Measurements from ENCODE around the gene ALB. TPM values are rescaled to one million over a fixed set of nuclear protein-coding genes. Genes with fewer than 3 reads are reported as not detected.

Gene ALB
- total and polyA plus RNA-seq, 2 donors (not counting 1 experiment from before 2014, with no cell fraction given): 0.03 TPM; not detected in 1

DNA sequence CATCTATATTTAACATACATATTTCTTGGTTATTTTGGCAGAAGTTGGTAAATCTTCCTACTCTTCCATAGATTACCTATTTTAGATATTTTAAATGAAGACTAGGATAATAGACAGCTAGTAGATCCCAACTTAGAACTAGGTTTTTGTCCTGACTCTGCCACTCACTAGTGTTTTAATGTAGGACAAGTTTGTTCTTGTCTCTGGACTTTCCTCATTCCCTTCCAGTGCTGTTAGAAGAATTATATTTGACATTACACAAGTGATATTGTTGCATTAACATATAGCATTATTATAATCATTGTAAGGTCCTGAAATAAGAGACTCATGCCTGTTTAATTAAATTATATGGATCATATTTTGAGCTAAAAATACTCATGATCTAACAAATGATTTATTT lies 24.1 kb upstream of the ALB start:
- H2AFZ ChIP-seq (ENCODE audit: low read length): no peak overlapping the region
- H3K4me3 ChIP-seq (replicated peaks in 1 of 4; ENCODE audit: control extremely low read depth in 1 of 4, insufficient read depth in 1 of 4, low read depth in 3 of 4, low read length in 4 of 4): no peak overlapping the region
- H3K9me3 ChIP-seq (ENCODE audit: control insufficient read depth, insufficient read depth, low read depth, low read length): no peaks in the 10 kb centered on the region
- no peaks in the 10 kb centered on the region for H3K79me2 ChIP-seq (ENCODE audit: control insufficient read depth, insufficient read depth, low read length)
- no peaks in the 10 kb centered on the region for H3K36me3 ChIP-seq (ENCODE audit: control insufficient read depth, insufficient read depth, low read length)
- H3K27ac ChIP-seq (ENCODE audit: insufficient read depth, low read length): no peak overlapping the region
- TF ChIP-seq EZH2 (IDR thresholded peaks at IDR 0.05; ENCODE audit: low read length, missing control alignments): no peak
- TF ChIP-seq, protein P1, sequence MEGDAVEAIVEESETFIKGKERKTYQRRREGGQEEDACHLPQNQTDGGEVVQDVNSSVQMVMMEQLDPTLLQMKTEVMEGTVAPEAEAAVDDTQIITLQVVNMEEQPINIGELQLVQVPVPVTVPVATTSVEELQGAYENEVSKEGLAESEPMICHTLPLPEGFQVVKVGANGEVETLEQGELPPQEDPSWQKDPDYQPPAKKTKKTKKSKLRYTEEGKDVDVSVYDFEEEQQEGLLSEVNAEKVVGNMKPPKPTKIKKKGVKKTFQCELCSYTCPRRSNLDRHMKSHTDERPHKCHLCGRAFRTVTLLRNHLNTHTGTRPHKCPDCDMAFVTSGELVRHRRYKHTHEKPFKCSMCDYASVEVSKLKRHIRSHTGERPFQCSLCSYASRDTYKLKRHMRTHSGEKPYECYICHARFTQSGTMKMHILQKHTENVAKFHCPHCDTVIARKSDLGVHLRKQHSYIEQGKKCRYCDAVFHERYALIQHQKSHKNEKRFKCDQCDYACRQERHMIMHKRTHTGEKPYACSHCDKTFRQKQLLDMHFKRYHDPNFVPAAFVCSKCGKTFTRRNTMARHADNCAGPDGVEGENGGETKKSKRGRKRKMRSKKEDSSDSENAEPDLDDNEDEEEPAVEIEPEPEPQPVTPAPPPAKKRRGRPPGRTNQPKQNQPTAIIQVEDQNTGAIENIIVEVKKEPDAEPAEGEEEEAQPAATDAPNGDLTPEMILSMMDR (conservative IDR thresholded peaks at IDR 0.05 in 1 of 2, IDR thresholded peaks at IDR 0.05 in 1 of 2; ENCODE audit: low read depth in 1 of 2, low read length in 2 of 2): no peak
- no peaks in the 10 kb centered on the region for H3K4me1 ChIP-seq (ENCODE audit: control insufficient read depth, extremely low read depth, insufficient read depth, low read length)
- H4K20me1 ChIP-seq (ENCODE audit: control insufficient read depth, extremely low read depth, insufficient read depth, low read length): no peaks in the 10 kb centered on the region
- peaks cover 2% of the 10 kb centered on the region for H3K27me3 ChIP-seq (ENCODE audit: control insufficient read depth, insufficient read depth, low read length)
- H3K4me2 ChIP-seq (ENCODE audit: extremely low read depth, insufficient read depth, low read length): no peak overlapping the region
- no peak overlapping the region for H3K9ac ChIP-seq (ENCODE audit: insufficient read depth, low read length)
- no peak for DNase-seq (ENCODE audit: low read depth in 2 of 2)

DNA sequence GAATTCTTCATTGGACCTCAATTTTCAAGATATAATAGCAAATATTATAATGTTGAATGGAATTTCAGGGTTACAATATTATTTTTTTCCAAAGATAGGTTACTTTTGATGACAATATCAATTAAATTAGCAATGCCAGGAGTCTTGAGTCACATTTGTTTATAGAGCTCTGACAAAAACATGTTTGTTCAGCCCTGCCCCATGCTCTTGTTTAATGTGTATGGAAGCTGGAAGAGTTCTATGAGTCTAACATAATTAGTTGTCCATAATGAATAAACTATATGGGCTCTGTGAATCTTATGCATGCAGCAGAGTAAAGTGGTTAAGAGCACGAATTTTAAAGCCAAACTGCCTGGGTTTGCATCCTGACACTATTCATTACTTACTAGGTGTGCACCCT lies 22.9 kb upstream of the ALB start:
- Histone ChIP-seq H2AFZ (ENCODE audit: low read length) (no peak overlapping the region), H3K36me3 (ENCODE audit: control insufficient read depth, insufficient read depth, low read length) (no peaks in the 10 kb centered on the region), H3K79me2 (ENCODE audit: control insufficient read depth, insufficient read depth, low read length) (no peaks in the 10 kb centered on the region), H3K9ac (ENCODE audit: insufficient read depth, low read length) (no peak overlapping the region), H3K4me3 (replicated peaks in 1 of 4; ENCODE audit: control extremely low read depth in 1 of 4, insufficient read depth in 1 of 4, low read depth in 3 of 4, low read length in 4 of 4) (no peak overlapping the region), H3K4me2 (ENCODE audit: extremely low read depth, insufficient read depth, low read length) (no peak overlapping the region), H3K4me1 (ENCODE audit: control insufficient read depth, extremely low read depth, insufficient read depth, low read length) (no peaks in the 10 kb centered on the region), H3K27me3 (ENCODE audit: control insufficient read depth, insufficient read depth, low read length) (peaks cover 2% of the 10 kb centered on the region), H4K20me1 (ENCODE audit: control insufficient read depth, extremely low read depth, insufficient read depth, low read length) (no peaks in the 10 kb centered on the region), H3K9me3 (ENCODE audit: control insufficient read depth, insufficient read depth, low read depth, low read length) (no peaks in the 10 kb centered on the region), H3K27ac (ENCODE audit: insufficient read depth, low read length) (no peak overlapping the region)
- TF ChIP-seq, protein P1 (conservative IDR thresholded peaks at IDR 0.05 in 1 of 2, IDR thresholded peaks at IDR 0.05 in 1 of 2; ENCODE audit: low read depth in 1 of 2, low read length in 2 of 2): no peak
- DNase-seq (ENCODE audit: low read depth in 2 of 2): no peak

DNA sequence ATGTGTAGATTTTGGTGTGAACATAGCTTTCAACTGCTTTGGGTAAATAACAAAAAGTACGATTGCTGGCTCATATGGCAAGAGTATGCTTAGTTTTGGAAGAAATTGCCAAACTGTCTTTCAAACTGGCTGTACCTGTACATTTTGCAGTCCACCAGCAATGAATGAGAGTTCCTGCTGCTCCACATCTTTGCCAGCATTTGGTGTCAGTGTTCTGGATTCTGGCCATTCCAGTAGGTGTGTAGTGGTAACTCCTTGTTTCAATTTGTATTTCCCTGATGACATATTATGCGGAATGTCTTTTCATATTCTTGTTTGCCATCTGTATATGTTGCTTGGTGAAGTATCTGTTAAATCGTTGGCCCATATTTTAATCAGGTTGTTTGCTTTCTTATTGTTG lies 20.6 kb upstream of the ALB start:
- no peaks in the 10 kb centered on the region for H3K4me1 ChIP-seq (ENCODE audit: control insufficient read depth, extremely low read depth, insufficient read depth, low read length)
- H3K9ac ChIP-seq (ENCODE audit: insufficient read depth, low read length): no peak overlapping the region
- peaks cover 2% of the 10 kb centered on the region for H3K27me3 ChIP-seq (ENCODE audit: control insufficient read depth, insufficient read depth, low read length)
- no peak overlapping the region for H2AFZ ChIP-seq (ENCODE audit: low read length)
- no peak overlapping the region for H3K4me3 ChIP-seq (replicated peaks in 1 of 4; ENCODE audit: control extremely low read depth in 1 of 4, insufficient read depth in 1 of 4, low read depth in 3 of 4, low read length in 4 of 4)
- DNase-seq (ENCODE audit: low read depth in 2 of 2): no peak
- H3K79me2 ChIP-seq (ENCODE audit: control insufficient read depth, insufficient read depth, low read length): no peaks in the 10 kb centered on the region
- H3K9me3 ChIP-seq (ENCODE audit: control insufficient read depth, insufficient read depth, low read depth, low read length): no peaks in the 10 kb centered on the region
- H3K4me2 ChIP-seq (ENCODE audit: extremely low read depth, insufficient read depth, low read length): no peak overlapping the region
- TF ChIP-seq, protein P1 (conservative IDR thresholded peaks at IDR 0.05 in 1 of 2, IDR thresholded peaks at IDR 0.05 in 1 of 2; ENCODE audit: low read depth in 1 of 2, low read length in 2 of 2): no peak
- TF ChIP-seq EZH2 (IDR thresholded peaks at IDR 0.05; ENCODE audit: low read length, missing control alignments): no peak
- no peaks in the 10 kb centered on the region for H4K20me1 ChIP-seq (ENCODE audit: control insufficient read depth, extremely low read depth, insufficient read depth, low read length)
- no peak overlapping the region for H3K27ac ChIP-seq (ENCODE audit: insufficient read depth, low read length)
- H3K36me3 ChIP-seq (ENCODE audit: control insufficient read depth, insufficient read depth, low read length): no peaks in the 10 kb centered on the region
